PC-3 (cell line): Measurements from ENCODE around the gene PTCH1. TPM values are rescaled to one million over a fixed set of nuclear protein-coding genes. Genes with fewer than 3 reads are reported as not detected.

Experiments
- ATAC-seq: fragments of 200-7000 bp; cut with Tn5 transposase; 2 replicates; pipeline ENCODE4 v1.9.1; 2020; ENCODE audit warnings: mild to moderate bottlenecking, moderate library complexity
- BruUV-seq: library from RNA; stranded (reverse); fragments of 400-500 nt; replicated peaks from 2 replicates; lab custom pipeline; 2021; lab: Mats Ljungman, UMichigan
- CTCF ChIA-PET: fragments of 300-600 bp; sonication (Branson Sonifier 250); formaldehyde crosslinking; loops from one replicate; lab custom pipeline; 2022; ENCODE audit warnings: antibody characterized with exemption; lab: Charles Lee
- POLR2A ChIA-PET: fragments of 300-600 bp; sonication (Branson Sonifier 250); formaldehyde crosslinking; loops from one replicate; lab custom pipeline; 2022; ENCODE audit warnings: antibody characterized with exemption; ENCODE audit not compliant: unreplicated experiment; lab: Charles Lee
- DNase-seq: peaks from one replicate; pipeline ENCODE4 v3.0.0-alpha.2; 2015
- H2AFZ ChIP-seq: fragments of 300-600 bp; sonication (generic); 2 replicates; pipeline ENCODE4 v1.6.0; 2016; ENCODE audit warnings: antibody characterized with exemption, low read length
- H3F3A ChIP-seq: fragments of 300-600 bp; sonication (generic); one replicate; pipeline ENCODE4 v1.6.0; 2017; ENCODE audit warnings: antibody characterized with exemption, low read length, control low read depth, mild to moderate bottlenecking; ENCODE audit not compliant: unreplicated experiment
- H3K27ac ChIP-seq: fragments of 300-600 bp; sonication (generic); 2 replicates; pipeline ENCODE4 v1.5.1; 2016; ENCODE audit warnings: mild to moderate bottlenecking, low read length
- H3K27me3 ChIP-seq: fragments of 300-600 bp; sonication (generic); 2 replicates; pipeline ENCODE4 v1.6.1; 2016; ENCODE audit warnings: low read length, mixed read lengths
- H3K36me3 ChIP-seq: fragments of 300-600 bp; sonication (generic); 2 replicates; pipeline ENCODE4 v1.6.1; 2016; ENCODE audit warnings: low read depth, mixed run types, low read length, mixed read lengths
- H3K4me1 ChIP-seq: fragments of 300-600 bp; sonication (generic); 2 replicates; pipeline ENCODE4 v1.5.1; 2016; ENCODE audit warnings: low read length; ENCODE audit not compliant: insufficient read depth
- H3K4me2 ChIP-seq: fragments of 300-600 bp; sonication (generic); 2 replicates; pipeline ENCODE4 v1.6.0; 2016; ENCODE audit warnings: low read length
- H3K4me3 ChIP-seq: fragments of 300-600 bp; sonication (generic); 2 replicates; pipeline ENCODE4 v1.5.1; 2016; ENCODE audit warnings: mild to moderate bottlenecking, low read length, mixed read lengths
- H3K79me2 ChIP-seq: fragments of 300-600 bp; sonication (generic); 2 replicates; pipeline ENCODE4 v1.6.1; 2017; ENCODE audit warnings: low read length, mixed read lengths
- H3K9ac ChIP-seq: fragments of 300-600 bp; sonication (generic); 2 replicates; pipeline ENCODE4 v1.6.0; 2016; ENCODE audit warnings: mild to moderate bottlenecking, low read length
- H3K9me2 ChIP-seq: fragments of 300-600 bp; sonication (generic); replicated peaks from 2 replicates; pipeline ENCODE4 v1.6.1; 2016; ENCODE audit warnings: mixed run types, low read length, mixed read lengths
- H3K9me3 ChIP-seq: fragments of 300-600 bp; sonication (generic); 2 replicates; pipeline ENCODE4 v1.6.1; 2016; ENCODE audit warnings: low read length, mixed read lengths
- H4K20me1 ChIP-seq: fragments of 300-600 bp; sonication (generic); 2 replicates; pipeline ENCODE4 v1.6.1; 2016; ENCODE audit warnings: low read length, mixed read lengths
- CTCF ChIP-seq: fragments of 300-600 bp; sonication (generic); conservative IDR thresholded peaks from 2 replicates; pipeline ENCODE4 v1.5.1; 2017; ENCODE audit warnings: antibody characterized with exemption, low read depth, mild to moderate bottlenecking, low read length
- EZH2 ChIP-seq: fragments of 300-600 bp; sonication (generic); IDR thresholded peaks from one replicate; pipeline ENCODE4 v1.6.1; 2017; ENCODE audit warnings: antibody characterized with exemption, mild to moderate bottlenecking, low read length; ENCODE audit not compliant: unreplicated experiment
- EZH2phosphoT487 ChIP-seq: fragments of 300-600 bp; sonication (generic); IDR thresholded peaks from 2 replicates; pipeline ENCODE4 v1.6.1; 2018; ENCODE audit warnings: mild to moderate bottlenecking, antibody characterized with exemption, low read length, borderline replicate concordance
- intact Hi-C: fragments of 100-400 bp; cut with micrococcal nuclease; formaldehyde crosslinking; loops from 2 replicates; pipeline ENCODE4 v1.9.0; 2023
- total RNA-seq: library from RNA; depleted of rRNA; stranded (reverse); fragments of >200 nt; gene quantifications from 2 replicates; pipeline ENCODE4 v1.2.3, GENCODE V29; 2014

The PTCH1 gene
- total RNA-seq, 1 experiment from 2014 or later, result 0.77 TPM

GRCh38 chr9:95504053-95504963 is 12.5 kb downstream of the PTCH1 start:
- CTCF ChIA-PET, result no interaction called here
- no peak overlapping the region for H3K27ac ChIP-seq
- POLR2A ChIA-PET, result no interaction called here
- H3K9me2 ChIP-seq, result no peaks in the 10 kb centered on the region
- no peaks in the 10 kb centered on the region for H3K9me3 ChIP-seq
- H3K4me3 ChIP-seq, result no peak overlapping the region
- TF ChIP-seq EZH2 (no peak), EZH2phosphoT487 (no peak), CTCF (no peak)
- no peak overlapping the region for H2AFZ ChIP-seq
- H3F3A ChIP-seq, result no peaks in the 10 kb centered on the region
- peaks cover 14% of the 10 kb centered on the region for H3K4me1 ChIP-seq
- no peaks in the 10 kb centered on the region for H3K79me2 ChIP-seq
- no peak overlapping the region for H3K9ac ChIP-seq
- no peaks in the 10 kb centered on the region for H3K27me3 ChIP-seq
- intact Hi-C loops, result loop anchor here (2.0 to 10.0 kb wide), 3 partner anchors 78 to 710 kb away; no protein-coding TSS in a partner anchor
- BruUV-seq, result no TSS peak
- H3K36me3 ChIP-seq, result no peaks in the 10 kb centered on the region
- H4K20me1 ChIP-seq, result no peaks in the 10 kb centered on the region
- ATAC-seq (peak; percentile 31), DNase-seq (peak; percentile 90)
- H3K4me2 ChIP-seq, result peak overlapping the region; percentile 33

- no peak for DNase-seq
- no peaks in the 10 kb centered on the region for H4K20me1 ChIP-seq
- BruUV-seq, result no TSS peak
- H2AFZ ChIP-seq, result no peak overlapping the region
- ChIA-PET CTCF (no interaction called here), POLR2A (no interaction called here)
- H3K9me2 ChIP-seq, result no peaks in the 10 kb centered on the region
- peaks cover 14% of the 10 kb centered on the region for H3K4me1 ChIP-seq
- H3K4me2 ChIP-seq, result no peak overlapping the region
- H3K27ac ChIP-seq, result no peak overlapping the region
- H3K4me3 ChIP-seq, result no peak overlapping the region
- H3K36me3 ChIP-seq, result no peaks in the 10 kb centered on the region
- H3K79me2 ChIP-seq, result no peaks in the 10 kb centered on the region
- H3F3A ChIP-seq, result no peaks in the 10 kb centered on the region
- no peak for ATAC-seq
- H3K9me3 ChIP-seq, result no peaks in the 10 kb centered on the region
- H3K9ac ChIP-seq, result no peak overlapping the region
- TF ChIP-seq EZH2 (no peak), EZH2phosphoT487 (no peak), CTCF (no peak)
- H3K27me3 ChIP-seq, result no peaks in the 10 kb centered on the region
- intact Hi-C loops, result loop anchor here (10.0 kb wide), 2 partner anchors 239 to 711 kb away; no protein-coding TSS in a partner anchor
Observed at GRCh38 chr9:95503369-95503768, 13.4 kb downstream of the PTCH1 start.

GRCh38 chr9:95502248-95502647 is 14.5 kb downstream of the PTCH1 start:
- Histone ChIP-seq H3K9ac (no peak overlapping the region), H3K79me2 (no peaks in the 10 kb centered on the region), H4K20me1 (no peaks in the 10 kb centered on the region), H3K27me3 (no peaks in the 10 kb centered on the region), H3K27ac (no peak overlapping the region), H3F3A (no peaks in the 10 kb centered on the region), H3K9me3 (no peaks in the 10 kb centered on the region), H2AFZ (no peak overlapping the region), H3K4me1 (peaks cover 14% of the 10 kb centered on the region), H3K36me3 (no peaks in the 10 kb centered on the region), H3K4me3 (no peak overlapping the region), H3K9me2 (no peaks in the 10 kb centered on the region), H3K4me2 (no peak overlapping the region)
- BruUV-seq, result no TSS peak
- no peak for ATAC-seq
- DNase-seq, result no peak
- CTCF ChIA-PET, result no interaction called here
- intact Hi-C loops, result loop anchor here (10.0 kb wide), 2 partner anchors 237 to 713 kb away; no protein-coding TSS in a partner anchor
- POLR2A ChIA-PET, result no interaction called here
- no peak for TF ChIP-seq EZH2
- TF ChIP-seq CTCF, result no peak
- TF ChIP-seq EZH2phosphoT487, result no peak
